Measurements from ENCODE around the gene CAB39L. TPM values are rescaled to one million over a fixed set of nuclear protein-coding genes. Genes with fewer than 3 reads are reported as not detected.

CAB39L gene
- total and polyA plus RNA-seq, 4 donors = 1.8 to 5.1 (median 2.1) TPM

GRCh38 chr13:49351871-49352270, 92.0 kb downstream of the CAB39L start:
- Histone ChIP-seq H3K4me1 (ENCODE audit: control insufficient read depth in 4 of 4, insufficient read depth in 4 of 4, low read length in 3 of 4) (no peaks in the 10 kb centered on the region), H3K4me3 (ENCODE audit: low read depth in 1 of 3, low read length in 3 of 3) (no peak overlapping the region), H3K9ac (ENCODE audit: low read depth in 1 of 2, low read length in 2 of 2) (no peak overlapping the region), H3K9me3 (ENCODE audit: control insufficient read depth in 4 of 4, low read length in 3 of 4) (peaks cover 0 to 2% (median 0%) of the 10 kb centered on the region in 4 donors), H3K36me3 (ENCODE audit: control insufficient read depth in 4 of 4, insufficient read depth in 3 of 4, low read depth in 1 of 4, low read length in 3 of 4) (no peaks in the 10 kb centered on the region), H3K27me3 (ENCODE audit: control insufficient read depth in 4 of 4, insufficient read depth in 4 of 4, low read length in 3 of 4) (no peaks in the 10 kb centered on the region), H3K27ac (ENCODE audit: low read depth in 1 of 2, low read length in 2 of 2) (no peak overlapping the region)
- DNase-seq (ENCODE audit: low spot score) = no peak
- no peak for TF ChIP-seq NR2F2 (IDR thresholded peaks at IDR 0.05)
- TF ChIP-seq, protein P1, sequence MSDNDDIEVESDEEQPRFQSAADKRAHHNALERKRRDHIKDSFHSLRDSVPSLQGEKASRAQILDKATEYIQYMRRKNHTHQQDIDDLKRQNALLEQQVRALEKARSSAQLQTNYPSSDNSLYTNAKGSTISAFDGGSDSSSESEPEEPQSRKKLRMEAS (IDR thresholded peaks at IDR 0.05) = no peak
- WGBS = 93% methylated on average over 2 of the region's 2 CpGs

GRCh38 chr13:49348751-49349150, 95.1 kb downstream of the CAB39L start:
- Histone ChIP-seq H3K9me3 (ENCODE audit: control insufficient read depth in 4 of 4, low read length in 3 of 4) (no peaks in the 10 kb centered on the region), H3K4me1 (ENCODE audit: control insufficient read depth in 4 of 4, insufficient read depth in 4 of 4, low read length in 3 of 4) (peaks cover 0 to 4% (median 0%) of the 10 kb centered on the region in 4 donors), H3K27ac (ENCODE audit: low read depth in 1 of 2, low read length in 2 of 2) (no peak overlapping the region), H3K9ac (ENCODE audit: low read depth in 1 of 2, low read length in 2 of 2) (no peak overlapping the region), H3K4me3 (ENCODE audit: low read depth in 1 of 3, low read length in 3 of 3) (no peak overlapping the region), H3K27me3 (ENCODE audit: control insufficient read depth in 4 of 4, insufficient read depth in 4 of 4, low read length in 3 of 4) (no peaks in the 10 kb centered on the region), H3K36me3 (ENCODE audit: control insufficient read depth in 4 of 4, insufficient read depth in 3 of 4, low read depth in 1 of 4, low read length in 3 of 4) (no peaks in the 10 kb centered on the region)
- no peak for DNase-seq (ENCODE audit: low spot score)
- WGBS = 90% methylated on average over 7 of the region's 7 CpGs
- no peak for TF ChIP-seq FOXA1 (IDR thresholded peaks at IDR 0.05)

DNA sequence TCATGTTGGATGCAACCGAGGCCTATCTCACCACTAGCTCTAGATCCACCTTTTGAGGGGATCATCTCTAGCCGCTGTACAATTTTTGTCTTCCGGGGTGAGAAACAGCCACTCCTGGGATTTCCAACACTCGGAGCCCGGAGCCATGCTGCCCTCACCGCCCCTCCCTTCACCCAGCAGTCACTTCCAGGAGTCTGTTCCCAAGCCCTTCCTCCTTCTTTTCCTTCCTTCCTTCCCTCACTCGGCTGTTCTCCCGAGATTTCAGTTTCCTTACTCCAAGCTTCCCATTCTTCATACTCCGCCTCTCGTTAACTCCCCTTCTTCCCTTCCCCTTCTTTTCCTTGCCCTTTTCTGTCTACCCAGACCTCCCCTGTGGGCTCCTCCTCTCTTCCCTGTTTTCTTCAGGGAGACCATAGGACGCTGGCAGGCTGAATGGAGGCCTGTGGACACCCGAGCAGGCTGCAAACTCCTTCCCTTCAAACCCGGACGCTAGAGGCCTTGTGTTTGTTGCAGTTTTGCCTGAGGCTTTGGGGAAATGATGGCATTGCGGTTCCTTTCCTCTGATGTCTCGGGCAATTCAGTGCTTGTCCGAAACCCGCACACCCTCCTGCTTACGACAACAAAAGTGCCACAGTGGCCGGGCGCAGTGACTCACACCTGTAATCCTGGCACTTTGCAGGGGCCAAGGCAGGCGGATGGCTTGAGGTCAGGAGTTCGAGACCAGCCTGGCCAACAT, 96.0 kb downstream of the CAB39L start:
- Histone ChIP-seq H3K9me3 (ENCODE audit: control insufficient read depth in 4 of 4, low read length in 3 of 4) (no peaks in the 10 kb centered on the region), H3K4me3 (ENCODE audit: low read depth in 1 of 3, low read length in 3 of 3) (no peak overlapping the region), H3K4me1 (ENCODE audit: control insufficient read depth in 4 of 4, insufficient read depth in 4 of 4, low read length in 3 of 4) (peaks cover 0 to 4% (median 0%) of the 10 kb centered on the region in 4 donors), H3K36me3 (ENCODE audit: control insufficient read depth in 4 of 4, insufficient read depth in 3 of 4, low read depth in 1 of 4, low read length in 3 of 4) (no peaks in the 10 kb centered on the region), H3K9ac (ENCODE audit: low read depth in 1 of 2, low read length in 2 of 2) (no peak overlapping the region), H3K27ac (ENCODE audit: low read depth in 1 of 2, low read length in 2 of 2) (no peak overlapping the region), H3K27me3 (ENCODE audit: control insufficient read depth in 4 of 4, insufficient read depth in 4 of 4, low read length in 3 of 4) (no peaks in the 10 kb centered on the region)
- TF ChIP-seq JUND (IDR thresholded peaks at IDR 0.05) = no peak
- TF ChIP-seq NR2F2 (IDR thresholded peaks at IDR 0.05) = no peak
- no peak for TF ChIP-seq FOXA2 (IDR thresholded peaks at IDR 0.05)
- TF ChIP-seq RAD21 (IDR thresholded peaks at IDR 0.05) = no peak
- no peak for TF ChIP-seq ZBTB33 (IDR thresholded peaks at IDR 0.05)
- TF ChIP-seq, protein P1 (IDR thresholded peaks at IDR 0.05) = no peak
- TF ChIP-seq HNF4A (conservative IDR thresholded peaks at IDR 0.05) = no peak
- no peak for TF ChIP-seq RXRA (IDR thresholded peaks at IDR 0.05)
- no peak for TF ChIP-seq YY1 (IDR thresholded peaks at IDR 0.05)
- 96% methylated on average over 23 of the region's 23 CpGs for WGBS
- no peak for DNase-seq (ENCODE audit: low spot score)

- WGBS = 63% methylated on average over 5 of the region's 5 CpGs
- Histone ChIP-seq H3K36me3 (ENCODE audit: control insufficient read depth in 4 of 4, insufficient read depth in 3 of 4, low read depth in 1 of 4, low read length in 3 of 4) (no peaks in the 10 kb centered on the region), H3K4me1 (ENCODE audit: control insufficient read depth in 4 of 4, insufficient read depth in 4 of 4, low read length in 3 of 4) (peaks cover 0 to 6% (median under 1%) of the 10 kb centered on the region in 4 donors), H3K27me3 (ENCODE audit: control insufficient read depth in 4 of 4, insufficient read depth in 4 of 4, low read length in 3 of 4) (no peaks in the 10 kb centered on the region), H3K27ac (ENCODE audit: low read depth in 1 of 2, low read length in 2 of 2) (no peak overlapping the region), H3K9me3 (ENCODE audit: control insufficient read depth in 4 of 4, low read length in 3 of 4) (no peaks in the 10 kb centered on the region), H3K4me3 (ENCODE audit: low read depth in 1 of 3, low read length in 3 of 3) (no peak overlapping the region), H3K9ac (ENCODE audit: low read depth in 1 of 2, low read length in 2 of 2) (no peak overlapping the region)
- no peak for DNase-seq (ENCODE audit: low spot score)
- TF ChIP-seq GABPA (IDR thresholded peaks at IDR 0.05 in 1 of 2, conservative IDR thresholded peaks at IDR 0.05 in 1 of 2) = no peak
- TF ChIP-seq HNF4G (IDR thresholded peaks at IDR 0.05) = no peak
- TF ChIP-seq, protein P1 (IDR thresholded peaks at IDR 0.05) = no peak
- no peak for TF ChIP-seq FOXA2 (IDR thresholded peaks at IDR 0.05)
- no peak for TF ChIP-seq TAF1 (conservative IDR thresholded peaks at IDR 0.05)
- TF ChIP-seq, protein P2, sequence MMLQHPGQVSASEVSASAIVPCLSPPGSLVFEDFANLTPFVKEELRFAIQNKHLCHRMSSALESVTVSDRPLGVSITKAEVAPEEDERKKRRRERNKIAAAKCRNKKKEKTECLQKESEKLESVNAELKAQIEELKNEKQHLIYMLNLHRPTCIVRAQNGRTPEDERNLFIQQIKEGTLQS (IDR thresholded peaks at IDR 0.05) = no peak
- TF ChIP-seq HNF4A (conservative IDR thresholded peaks at IDR 0.05) = no peak
- no peak for TF ChIP-seq EGR1 (IDR thresholded peaks at IDR 0.05; ENCODE audit: low read depth in 2 of 2)
- TF ChIP-seq SP1 (IDR thresholded peaks at IDR 0.05) = no peak
- TF ChIP-seq FOXA1 (IDR thresholded peaks at IDR 0.05) = no peak
- TF ChIP-seq YY1 (IDR thresholded peaks at IDR 0.05) = no peak
- TF ChIP-seq, protein P3, sequence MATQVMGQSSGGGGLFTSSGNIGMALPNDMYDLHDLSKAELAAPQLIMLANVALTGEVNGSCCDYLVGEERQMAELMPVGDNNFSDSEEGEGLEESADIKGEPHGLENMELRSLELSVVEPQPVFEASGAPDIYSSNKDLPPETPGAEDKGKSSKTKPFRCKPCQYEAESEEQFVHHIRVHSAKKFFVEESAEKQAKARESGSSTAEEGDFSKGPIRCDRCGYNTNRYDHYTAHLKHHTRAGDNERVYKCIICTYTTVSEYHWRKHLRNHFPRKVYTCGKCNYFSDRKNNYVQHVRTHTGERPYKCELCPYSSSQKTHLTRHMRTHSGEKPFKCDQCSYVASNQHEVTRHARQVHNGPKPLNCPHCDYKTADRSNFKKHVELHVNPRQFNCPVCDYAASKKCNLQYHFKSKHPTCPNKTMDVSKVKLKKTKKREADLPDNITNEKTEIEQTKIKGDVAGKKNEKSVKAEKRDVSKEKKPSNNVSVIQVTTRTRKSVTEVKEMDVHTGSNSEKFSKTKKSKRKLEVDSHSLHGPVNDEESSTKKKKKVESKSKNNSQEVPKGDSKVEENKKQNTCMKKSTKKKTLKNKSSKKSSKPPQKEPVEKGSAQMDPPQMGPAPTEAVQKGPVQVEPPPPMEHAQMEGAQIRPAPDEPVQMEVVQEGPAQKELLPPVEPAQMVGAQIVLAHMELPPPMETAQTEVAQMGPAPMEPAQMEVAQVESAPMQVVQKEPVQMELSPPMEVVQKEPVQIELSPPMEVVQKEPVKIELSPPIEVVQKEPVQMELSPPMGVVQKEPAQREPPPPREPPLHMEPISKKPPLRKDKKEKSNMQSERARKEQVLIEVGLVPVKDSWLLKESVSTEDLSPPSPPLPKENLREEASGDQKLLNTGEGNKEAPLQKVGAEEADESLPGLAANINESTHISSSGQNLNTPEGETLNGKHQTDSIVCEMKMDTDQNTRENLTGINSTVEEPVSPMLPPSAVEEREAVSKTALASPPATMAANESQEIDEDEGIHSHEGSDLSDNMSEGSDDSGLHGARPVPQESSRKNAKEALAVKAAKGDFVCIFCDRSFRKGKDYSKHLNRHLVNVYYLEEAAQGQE (IDR thresholded peaks at IDR 0.05) = no peak
- no peak for TF ChIP-seq NR2F2 (IDR thresholded peaks at IDR 0.05)
- TF ChIP-seq JUND (IDR thresholded peaks at IDR 0.05) = no peak
These were observed 97.4 kb downstream of the CAB39L start for GRCh38 chr13:49346460-49346859.

Measured in liver (tissue), 9 donors.